Fibroblast of villous mesenchyme (primary cell): ENCODE results near the gene KIAA0930. TPM values are rescaled to one million over a fixed set of nuclear protein-coding genes. Genes with fewer than 3 reads are reported as not detected.

Experiments
- DNase-seq: peaks from one replicate; pipeline ENCODE4 v3.0.0-alpha.2; 2010; ENCODE audit warnings: low read depth
- H3K4me3 ChIP-seq: 2 replicates; pipeline ENCODE4 v1.5.1; 2011; ENCODE audit warnings: low read depth, mild to moderate bottlenecking, low read length
- total RNA-seq: library from RNA; depleted of rRNA; stranded (reverse); fragments of >200 nt; gene quantifications from 2 replicates; pipeline ENCODE4 v1.2.3, GENCODE V29; 2012
- TF ChIP-seq, protein P1 (sequence below): IDR thresholded peaks from 2 replicates; pipeline ENCODE4 v1.5.1; 2012; ENCODE audit warnings: low read depth, mild to moderate bottlenecking, low read length; ENCODE audit not compliant: insufficient read depth

KIAA0930 gene
- total RNA-seq, 1 donor = 44.5 TPM

DNA sequence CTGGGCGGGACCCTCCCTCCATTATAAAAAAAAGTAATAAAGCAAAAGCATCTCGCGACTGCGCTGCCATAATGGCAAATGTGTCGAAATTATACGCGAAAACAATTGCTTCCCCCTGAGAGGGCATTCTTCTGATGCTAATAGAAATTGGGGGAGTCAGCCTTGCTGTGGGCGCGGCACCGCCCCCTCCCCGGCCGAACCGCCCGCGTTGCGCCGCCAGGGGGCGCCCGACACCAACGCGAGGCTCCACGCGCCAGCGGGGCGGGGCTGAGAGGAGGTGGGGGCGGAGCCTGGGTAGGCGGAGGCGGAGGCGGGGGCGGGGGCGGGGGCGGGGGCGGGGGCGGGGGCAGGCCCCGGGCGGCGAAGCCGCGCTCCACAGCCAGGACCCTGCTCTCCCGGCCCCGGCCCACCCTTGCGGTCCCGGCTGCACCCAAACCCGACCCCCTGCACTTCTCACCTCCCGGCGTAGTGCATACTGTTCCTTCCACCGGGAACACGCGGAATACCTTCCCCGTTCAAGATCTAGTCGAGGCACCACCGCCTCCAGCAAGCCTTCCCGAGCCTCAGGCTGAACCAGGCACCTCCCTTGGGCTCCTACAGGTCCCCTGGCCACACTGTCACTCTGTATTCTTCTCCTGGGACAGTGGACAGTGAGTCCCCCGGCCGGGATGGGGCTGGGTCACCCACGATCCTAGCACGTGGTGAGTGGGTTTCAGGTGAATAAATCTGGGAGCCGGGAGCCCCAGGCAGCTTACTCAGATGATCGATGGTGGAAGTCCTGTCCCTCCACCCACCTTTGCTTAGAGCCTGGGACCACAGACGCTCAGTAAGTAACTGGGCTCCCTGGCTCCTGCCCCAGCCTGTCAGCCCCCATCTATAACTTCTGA lies 28.5 kb upstream of the KIAA0930 start:
- TF ChIP-seq, protein P1, sequence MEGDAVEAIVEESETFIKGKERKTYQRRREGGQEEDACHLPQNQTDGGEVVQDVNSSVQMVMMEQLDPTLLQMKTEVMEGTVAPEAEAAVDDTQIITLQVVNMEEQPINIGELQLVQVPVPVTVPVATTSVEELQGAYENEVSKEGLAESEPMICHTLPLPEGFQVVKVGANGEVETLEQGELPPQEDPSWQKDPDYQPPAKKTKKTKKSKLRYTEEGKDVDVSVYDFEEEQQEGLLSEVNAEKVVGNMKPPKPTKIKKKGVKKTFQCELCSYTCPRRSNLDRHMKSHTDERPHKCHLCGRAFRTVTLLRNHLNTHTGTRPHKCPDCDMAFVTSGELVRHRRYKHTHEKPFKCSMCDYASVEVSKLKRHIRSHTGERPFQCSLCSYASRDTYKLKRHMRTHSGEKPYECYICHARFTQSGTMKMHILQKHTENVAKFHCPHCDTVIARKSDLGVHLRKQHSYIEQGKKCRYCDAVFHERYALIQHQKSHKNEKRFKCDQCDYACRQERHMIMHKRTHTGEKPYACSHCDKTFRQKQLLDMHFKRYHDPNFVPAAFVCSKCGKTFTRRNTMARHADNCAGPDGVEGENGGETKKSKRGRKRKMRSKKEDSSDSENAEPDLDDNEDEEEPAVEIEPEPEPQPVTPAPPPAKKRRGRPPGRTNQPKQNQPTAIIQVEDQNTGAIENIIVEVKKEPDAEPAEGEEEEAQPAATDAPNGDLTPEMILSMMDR = peak; percentile 80
- peak; percentile 77 for DNase-seq
- H3K4me3 ChIP-seq = peak overlapping the region; percentile 62

DNA sequence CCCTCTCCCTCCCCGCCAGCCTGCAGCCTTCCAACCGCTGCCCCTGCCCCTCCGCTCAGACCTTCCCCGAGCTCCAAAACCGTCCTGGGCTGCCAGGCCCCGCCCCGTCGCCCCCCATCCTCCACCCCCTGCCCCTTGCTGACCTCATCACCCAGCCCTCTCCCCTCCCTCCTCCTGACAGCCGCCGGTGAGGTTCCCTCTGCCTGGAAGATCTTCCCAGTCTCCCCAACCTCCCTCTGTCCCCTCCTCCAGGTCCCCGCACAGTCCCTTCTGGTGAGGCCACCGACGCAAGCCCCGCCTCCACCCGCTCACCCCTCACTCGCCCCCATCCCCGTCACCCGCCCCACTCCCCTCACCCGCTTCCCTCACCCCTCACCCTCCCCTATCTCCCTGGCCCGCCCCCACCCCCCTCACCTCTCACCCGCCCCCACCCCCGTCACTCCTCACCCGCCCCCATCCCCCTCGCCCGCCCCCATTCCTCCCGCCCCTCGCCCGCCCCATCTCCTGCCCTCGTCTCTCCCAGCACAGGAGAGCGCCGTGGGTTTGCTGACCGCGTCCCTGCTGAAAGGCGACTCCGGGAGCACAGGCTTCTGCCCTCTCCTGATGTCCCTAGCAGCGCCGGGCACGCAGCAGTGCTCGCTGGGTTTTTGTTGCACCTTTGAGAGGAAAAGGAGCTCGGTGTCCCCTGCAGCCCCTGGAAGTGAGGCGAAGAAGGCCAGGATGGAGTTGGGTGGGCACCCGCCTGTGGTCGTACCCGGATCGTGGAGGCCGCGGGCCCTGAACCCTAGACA lies 27.7 kb upstream of the KIAA0930 start:
- H3K4me3 ChIP-seq = peak overlapping the region; percentile 62
- DNase-seq = peak; percentile 42
- TF ChIP-seq, protein P1 = no peak

DNA sequence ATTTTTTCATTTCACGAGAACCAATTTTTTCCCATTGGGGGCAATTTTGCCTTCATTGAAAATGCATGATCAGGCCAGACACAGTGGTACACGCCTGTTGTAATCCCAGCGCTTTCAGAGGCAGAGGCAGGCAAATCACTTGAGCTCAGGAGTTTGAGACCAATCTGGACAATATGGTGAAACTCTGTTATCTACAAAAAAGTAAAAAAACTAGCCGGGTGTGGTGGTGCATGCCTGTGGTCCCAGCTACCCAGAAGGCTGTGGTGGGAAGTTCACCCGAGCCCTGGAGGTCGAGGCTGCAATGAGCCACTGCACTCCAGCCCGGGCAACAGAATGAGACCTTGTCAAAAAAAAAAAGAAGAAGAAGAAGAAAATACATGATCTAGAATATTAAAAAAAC lies 24.8 kb upstream of the KIAA0930 start:
- no peak overlapping the region for H3K4me3 ChIP-seq
- TF ChIP-seq, protein P1 = no peak
- peak; percentile 89 for DNase-seq

DNA sequence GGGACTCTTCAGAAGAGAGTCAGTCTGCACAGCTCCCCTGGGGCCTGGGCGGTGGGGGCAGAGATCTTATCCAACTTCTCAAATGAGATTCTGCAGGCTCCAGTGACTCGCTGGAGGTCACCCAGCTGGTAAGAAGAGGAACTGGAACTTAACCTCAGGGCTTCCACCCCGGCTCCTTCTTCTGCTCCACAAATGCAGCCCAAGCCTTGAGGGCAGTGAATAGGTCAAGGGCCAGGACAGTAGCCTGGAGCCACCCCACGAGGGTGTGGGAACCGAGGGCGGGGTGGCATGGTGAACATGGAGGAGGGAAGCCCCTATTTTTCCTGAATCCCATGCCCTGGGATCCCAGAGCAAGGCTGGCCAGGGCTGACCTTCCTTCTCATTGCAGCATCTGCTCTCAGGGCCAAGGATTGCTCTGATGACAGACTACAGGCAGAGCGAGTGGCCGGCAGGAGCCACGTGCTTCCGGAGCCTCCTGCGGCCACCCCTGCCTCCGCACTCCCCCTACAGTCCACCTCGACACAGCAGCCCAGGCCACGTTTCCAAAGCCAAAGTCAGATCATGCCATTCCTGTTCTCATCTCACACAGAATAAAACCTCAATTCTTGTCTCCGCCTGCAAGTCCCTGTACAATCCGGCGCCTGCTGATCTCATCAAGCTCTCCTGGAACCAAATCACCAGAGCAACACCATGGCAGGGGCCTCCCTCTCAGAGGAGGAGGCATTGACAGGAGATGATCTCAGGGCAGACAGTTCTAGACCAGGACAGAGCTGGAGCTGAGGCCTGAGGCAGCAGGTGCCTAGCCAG lies 23.0 kb upstream of the KIAA0930 start:
- TF ChIP-seq, protein P1 = peak; percentile 90
- peak; percentile 90 for DNase-seq

DNA sequence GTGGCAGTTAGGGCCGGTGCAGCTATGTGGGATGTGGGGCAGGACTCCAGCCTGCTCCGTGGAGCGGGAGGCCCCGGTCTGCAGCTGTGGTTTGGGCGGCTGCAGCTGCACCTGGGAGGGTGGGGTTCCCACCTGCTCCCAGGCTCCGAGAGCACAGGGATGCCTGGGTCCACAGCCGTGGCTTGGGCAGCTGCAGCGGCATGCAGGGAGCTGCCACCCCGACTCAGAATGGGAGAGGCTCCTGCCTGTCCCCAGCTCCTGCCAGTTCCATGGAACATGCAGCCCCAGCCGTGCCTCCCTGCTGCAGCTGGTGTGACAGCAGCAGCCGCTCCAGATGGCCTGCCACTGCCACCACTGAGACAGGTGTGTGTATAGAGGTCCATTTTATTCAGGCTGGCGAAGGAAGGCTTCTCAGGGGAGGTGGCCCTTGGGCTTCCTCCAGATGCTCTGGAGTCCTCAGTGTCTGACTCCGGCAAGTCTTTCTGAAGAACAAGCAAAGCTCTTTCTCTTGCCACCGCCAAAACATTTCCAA lies 22.3 kb upstream of the KIAA0930 start:
- no peak for DNase-seq
- TF ChIP-seq, protein P1 = no peak

More for the DNA sequence above, 23.0 kb upstream of the KIAA0930 start:
- no peak overlapping the region for H3K4me3 ChIP-seq

More for the DNA sequence above, 22.3 kb upstream of the KIAA0930 start:
- H3K4me3 ChIP-seq = no peak overlapping the region
